HG03575 (cell line): ENCODE data around the gene LRRTM3.

Experiments
- ATAC-seq: cut with Tn5 transposase; IDR thresholded peaks from one replicate; pipeline ENCODE4 v1.9.1; 2021; ENCODE audit not compliant: unreplicated experiment, insufficient number of reproducible peaks, low FRiP score; ENCODE audit errors: extremely low read depth

LRRTM3 gene

GRCh38 chr10:66929375-66929774 is 3.5 kb downstream of the LRRTM3 start:
- ATAC-seq = no peak

- ATAC-seq = no peak
Observed at GRCh38 chr10:66931340-66931948, 5.6 kb downstream of the LRRTM3 start.

GRCh38 chr10:66931949-66932343 is 6.1 kb downstream of the LRRTM3 start:
- no peak for ATAC-seq

- no peak for ATAC-seq
Observed at GRCh38 chr10:66934711-66935110, 8.9 kb downstream of the LRRTM3 start.

- no peak for ATAC-seq
Observed at GRCh38 chr10:66940965-66941364, 15.1 kb downstream of the LRRTM3 start.

GRCh38 chr10:66941491-66941890 is 15.7 kb downstream of the LRRTM3 start:
- ATAC-seq = no peak

GRCh38 chr10:66942407-66942806 is 16.6 kb downstream of the LRRTM3 start:
- no peak for ATAC-seq

GRCh38 chr10:66943590-66943989 is 17.8 kb downstream of the LRRTM3 start:
- no peak for ATAC-seq

GRCh38 chr10:66951896-66952295 is 26.1 kb downstream of the LRRTM3 start:
- no peak for ATAC-seq

GRCh38 chr10:66958466-66958865 is 32.6 kb downstream of the LRRTM3 start:
- no peak for ATAC-seq

GRCh38 chr10:66964946-66965345 is 39.1 kb downstream of the LRRTM3 start:
- ATAC-seq = no peak

GRCh38 chr10:66980246-66980815 is 54.5 kb downstream of the LRRTM3 start:
- no peak for ATAC-seq

- no peak for ATAC-seq
Observed at GRCh38 chr10:66981361-66982052, 55.7 kb downstream of the LRRTM3 start.

GRCh38 chr10:66982053-66982420 is 56.2 kb downstream of the LRRTM3 start:
- no peak for ATAC-seq

GRCh38 chr10:66982792-66983474 is 57.1 kb downstream of the LRRTM3 start:
- no peak for ATAC-seq

- no peak for ATAC-seq
Observed at GRCh38 chr10:66983475-66983818, 57.6 kb downstream of the LRRTM3 start.

GRCh38 chr10:66990143-66990830 is 64.5 kb downstream of the LRRTM3 start:
- ATAC-seq = no peak

GRCh38 chr10:66996996-66997395 is 71.2 kb downstream of the LRRTM3 start:
- ATAC-seq = no peak

- ATAC-seq = no peak
Observed at GRCh38 chr10:66999762-67000545, 74.1 kb downstream of the LRRTM3 start.
